HG03354 (cell line): Measurements from ENCODE around the gene RABL2B.

Source experiments
- ATAC-seq: cut with Tn5 transposase; IDR thresholded peaks from one replicate; pipeline ENCODE4 v1.9.1; 2021; ENCODE audit warnings: mild to moderate bottlenecking; ENCODE audit not compliant: unreplicated experiment, poor library complexity, severe bottlenecking

Gene RABL2B

DNA sequence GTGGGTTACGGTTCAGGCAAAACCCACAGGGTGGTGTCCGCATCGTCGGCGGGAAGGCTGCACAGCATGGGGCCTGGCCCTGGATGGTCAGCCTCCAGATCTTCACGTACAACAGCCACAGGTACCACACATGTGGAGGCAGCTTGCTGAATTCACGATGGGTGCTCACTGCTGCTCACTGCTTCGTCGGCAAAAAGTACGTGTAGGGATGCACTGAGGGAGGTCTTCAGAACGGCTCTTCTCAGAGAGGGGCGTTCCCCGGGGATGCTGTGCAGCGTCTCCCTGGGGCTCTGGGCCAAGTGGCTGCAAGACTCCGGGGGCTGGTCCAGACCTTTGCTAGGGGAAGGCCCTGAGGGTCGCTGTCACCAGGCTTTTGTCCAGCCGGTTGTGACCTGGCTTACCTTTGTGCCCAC lies 44.2 kb downstream of the RABL2B start:
- no peak for ATAC-seq

DNA sequence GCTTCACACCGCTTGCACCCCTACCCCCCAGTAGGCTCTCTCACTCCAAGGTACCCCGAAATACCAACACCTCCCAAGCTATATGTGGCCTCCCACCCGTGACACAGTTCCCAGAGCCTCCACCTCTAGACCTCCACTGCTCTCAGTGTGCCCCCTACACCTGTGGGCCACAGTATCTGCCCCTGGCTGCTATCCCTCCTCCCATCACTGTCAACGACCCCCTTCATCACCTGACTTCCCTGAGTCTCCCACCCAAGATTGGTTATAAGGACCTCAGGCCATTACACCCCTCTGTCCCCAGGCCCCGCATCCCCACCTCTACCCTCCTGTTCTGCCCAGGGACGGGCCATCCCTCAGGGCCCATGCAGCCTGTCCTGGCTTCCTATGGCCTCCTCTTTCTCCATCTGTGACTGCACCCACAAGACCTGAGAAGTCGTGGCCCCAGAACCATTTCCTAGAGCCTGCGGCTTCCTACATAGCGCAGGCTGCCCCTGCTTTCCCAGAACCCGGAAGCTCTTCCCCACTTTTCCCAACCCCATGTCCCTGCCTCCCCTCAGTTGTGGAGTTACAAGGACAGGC lies 44.7 kb downstream of the RABL2B start:
- no peak for ATAC-seq

DNA sequence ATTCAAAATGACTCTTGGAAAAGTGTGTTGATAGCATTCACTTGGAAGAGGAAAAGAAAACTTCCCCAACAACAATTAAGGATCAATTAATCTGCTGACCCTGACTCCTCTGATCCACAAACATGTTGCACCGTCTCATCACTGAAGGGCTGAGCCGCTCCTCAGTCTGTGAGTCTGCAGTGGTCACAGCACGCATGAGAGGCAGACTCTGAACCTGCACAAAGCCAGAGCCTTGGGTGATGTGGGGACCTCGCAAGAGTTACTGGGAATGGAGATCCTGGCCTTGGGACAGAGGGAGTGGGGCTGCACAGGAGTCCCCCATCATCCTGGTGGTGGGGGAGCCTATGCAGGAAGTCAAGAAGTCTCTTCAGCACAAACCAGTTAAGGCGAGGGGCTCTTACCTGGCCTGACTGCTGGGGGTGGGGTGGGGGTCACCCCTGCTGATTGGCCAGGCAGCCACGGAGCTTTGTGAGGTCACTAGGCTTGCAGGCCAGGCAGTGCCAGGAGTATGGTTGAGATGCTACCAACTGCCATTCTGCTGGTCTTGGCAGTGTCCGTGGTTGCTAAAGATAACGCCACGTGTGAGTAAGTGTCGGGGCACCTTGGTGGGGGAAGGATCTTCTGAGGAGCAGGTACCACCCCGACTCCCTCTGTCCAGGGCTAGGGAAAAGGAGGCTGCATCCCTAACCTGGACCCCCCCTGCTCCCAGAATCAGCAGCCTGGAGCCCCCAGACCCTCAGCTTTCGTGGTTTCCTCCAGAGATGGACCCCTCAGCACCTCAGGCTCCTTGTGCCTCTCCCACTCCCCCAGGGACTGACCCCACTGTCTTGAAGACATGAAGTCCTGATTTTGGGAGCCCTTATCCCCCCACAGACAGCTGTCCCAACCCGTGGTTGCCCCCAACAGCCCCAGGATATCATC lies 45.4 kb downstream of the RABL2B start, which contains the start of gene ACR:
Gene ACR, plus strand, starts transcription at position 477 of the 921 bp plus-strand sequence. Its CDS starts 32 bp downstream, at position 509.
- ATAC-seq = no peak

DNA sequence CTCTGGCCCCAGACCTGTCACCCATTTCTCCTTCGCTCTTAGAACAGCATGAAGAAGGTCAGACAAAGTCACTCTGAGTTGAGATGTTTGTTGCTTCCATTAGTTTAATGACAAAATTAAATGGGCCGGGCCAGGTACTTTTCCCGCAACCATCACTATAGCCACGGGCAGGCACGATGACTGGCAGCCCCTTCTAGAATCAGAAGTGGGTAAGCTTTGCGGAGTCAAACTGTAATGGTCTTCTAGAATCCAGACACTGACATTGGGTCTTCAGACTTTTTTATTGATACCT lies 47.8 kb downstream of the RABL2B start:
- ATAC-seq = no peak

DNA sequence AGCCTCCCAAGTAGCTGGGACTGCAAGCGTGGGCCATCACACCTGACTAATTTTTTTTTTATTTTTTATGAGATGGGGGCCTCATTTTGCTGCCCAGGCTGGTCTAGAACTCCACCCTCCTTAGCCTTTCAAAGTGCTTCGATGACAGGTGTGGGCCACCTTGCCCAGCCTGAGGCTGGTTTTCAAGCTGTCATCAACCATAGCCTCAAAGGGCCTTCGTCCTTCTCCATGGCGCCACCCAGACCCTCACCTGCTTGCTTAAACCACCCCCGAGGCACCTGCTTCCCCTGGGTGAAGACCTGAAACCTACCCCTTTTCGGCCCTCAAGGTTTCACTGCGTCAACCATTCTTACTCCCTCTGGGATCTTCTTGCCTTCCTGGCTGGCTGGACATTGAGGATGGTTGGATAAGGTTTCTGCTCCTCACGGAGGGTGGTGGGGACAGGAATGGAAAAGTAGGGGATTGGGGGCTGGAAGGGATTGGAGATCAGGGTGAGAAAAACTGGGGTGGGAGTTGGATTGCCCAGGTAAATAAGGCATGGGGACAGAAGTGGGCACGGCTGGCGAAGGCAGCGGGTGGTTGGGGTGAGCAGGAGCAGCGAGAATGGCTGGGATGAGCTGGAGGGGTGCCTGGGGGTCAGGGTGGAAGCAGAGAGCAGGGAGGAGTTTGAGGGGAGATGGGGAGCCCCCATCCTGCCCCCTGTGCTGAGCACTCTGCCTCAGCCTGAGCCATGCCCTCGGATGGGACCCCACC lies 48.3 kb downstream of the RABL2B start:
- no peak for ATAC-seq

DNA sequence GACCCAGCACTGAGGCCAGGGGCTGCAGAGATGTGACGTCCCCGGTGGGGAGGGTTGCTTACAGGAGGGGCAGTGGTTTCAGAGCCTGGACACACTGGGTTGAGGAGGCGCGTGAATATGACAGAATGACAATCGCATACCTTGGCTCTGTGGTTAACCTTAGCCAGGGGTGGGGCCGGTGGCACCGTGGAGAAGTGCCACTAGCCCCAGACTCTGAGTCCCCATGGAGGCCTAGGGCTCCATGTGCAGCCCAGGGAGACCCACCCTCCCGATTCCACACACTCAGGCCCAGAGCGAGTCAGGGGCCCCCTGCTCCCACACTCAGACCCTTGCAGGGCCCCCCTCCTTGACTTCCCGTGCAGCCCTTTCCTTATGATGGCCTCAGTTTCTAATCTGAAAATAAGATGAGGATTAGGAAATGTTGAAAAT lies 49.1 kb downstream of the RABL2B start:
- no peak for ATAC-seq

DNA sequence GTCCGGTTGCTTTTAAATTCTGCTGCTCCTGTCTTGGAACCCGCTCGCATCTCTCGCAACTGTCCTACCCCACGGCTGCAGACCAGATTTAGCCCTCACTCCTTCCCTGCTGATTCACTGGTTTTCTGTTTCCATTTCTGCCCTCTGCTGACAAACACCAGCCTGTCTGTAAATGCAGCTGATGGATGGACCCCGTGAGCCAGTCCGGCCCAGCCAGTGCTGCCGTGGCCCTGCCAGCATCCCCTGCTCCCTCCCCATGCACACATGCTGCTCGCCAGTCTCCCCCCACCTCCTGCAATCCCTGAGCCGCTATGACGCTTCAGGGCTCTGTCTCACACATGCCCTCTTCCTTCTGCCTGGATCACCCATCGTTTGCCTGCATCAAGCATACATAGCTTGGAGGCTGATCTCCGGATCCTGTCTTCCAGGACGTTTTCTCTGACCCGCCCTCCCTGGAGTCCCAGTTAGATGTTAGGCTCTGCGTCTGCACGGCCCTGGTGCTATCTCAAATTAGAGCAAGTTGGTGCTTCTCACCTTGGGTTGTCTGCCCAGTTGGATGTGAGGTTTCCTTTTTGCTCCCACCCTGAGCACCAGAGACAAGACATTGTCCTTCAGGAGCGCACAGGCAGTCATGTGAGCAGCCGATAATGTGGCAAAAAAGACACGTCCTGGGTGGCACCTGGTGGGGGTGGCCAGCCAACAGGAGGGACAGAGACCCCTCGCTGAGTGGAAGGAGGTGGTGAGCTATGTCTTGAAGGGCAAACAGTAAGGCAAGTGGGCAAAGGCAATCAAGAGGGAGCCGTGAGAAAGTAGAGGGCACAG lies 49.7 kb downstream of the RABL2B start:
- ATAC-seq = no peak

DNA sequence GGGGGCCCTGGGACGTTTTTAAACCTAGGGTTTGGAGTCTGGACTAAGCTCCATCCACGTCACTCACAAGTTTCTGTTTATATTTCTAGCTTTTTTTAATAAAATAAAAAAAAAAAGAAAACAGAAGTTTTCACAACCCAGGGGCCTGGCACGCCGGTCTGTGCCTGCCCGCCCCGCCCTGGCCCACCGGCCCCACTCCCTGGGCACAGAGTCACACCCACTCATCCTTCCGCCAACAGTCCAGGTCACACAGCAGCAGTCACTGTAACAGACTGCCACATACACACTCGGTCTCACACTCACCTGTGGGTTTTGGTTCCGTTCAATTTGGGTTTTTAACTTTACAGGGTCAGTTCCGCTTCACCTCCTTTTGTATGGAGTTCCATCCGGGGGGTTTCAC lies 50.8 kb downstream of the RABL2B start:
- ATAC-seq = no peak

DNA sequence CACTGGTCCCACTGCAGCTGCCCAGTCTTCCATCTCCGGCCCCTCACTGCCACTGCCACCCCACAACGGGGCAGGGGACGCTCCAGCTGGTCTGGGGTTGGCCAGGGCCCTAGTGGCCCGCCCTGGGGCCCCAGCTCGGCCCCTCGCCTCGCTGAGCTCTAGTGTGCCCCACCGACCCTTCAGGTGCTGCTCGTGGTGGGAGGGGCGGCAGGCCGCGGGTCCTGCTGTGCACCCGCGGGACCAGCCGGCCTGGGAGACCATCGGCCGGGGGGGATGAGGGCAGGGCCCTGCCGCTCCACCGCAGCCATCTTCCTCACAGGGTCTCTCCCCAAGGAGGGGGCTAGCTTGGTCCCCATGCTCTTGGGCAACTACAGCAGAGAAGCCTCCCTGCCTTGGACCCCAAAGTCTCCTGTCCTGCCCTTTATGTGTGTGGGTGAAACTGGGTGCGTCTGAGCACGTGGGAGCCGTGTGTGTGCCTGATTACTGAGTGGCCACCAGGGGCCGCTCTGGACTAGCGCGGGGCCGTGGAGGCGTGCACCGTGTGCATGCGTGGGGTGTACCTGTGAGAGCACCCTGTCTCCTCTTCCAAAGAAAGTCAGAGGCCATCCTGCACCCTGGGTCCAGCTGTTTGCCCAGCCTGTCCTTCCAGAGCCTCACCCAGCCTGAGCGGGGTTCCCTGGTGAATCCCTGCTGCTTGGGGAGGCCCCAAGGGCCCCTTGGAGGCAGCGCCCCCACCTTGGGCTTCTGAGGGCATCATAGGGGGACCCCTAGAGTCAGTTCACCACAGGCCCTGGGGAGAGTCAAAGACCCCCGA lies 51.4 kb downstream of the RABL2B start:
- ATAC-seq = no peak

DNA sequence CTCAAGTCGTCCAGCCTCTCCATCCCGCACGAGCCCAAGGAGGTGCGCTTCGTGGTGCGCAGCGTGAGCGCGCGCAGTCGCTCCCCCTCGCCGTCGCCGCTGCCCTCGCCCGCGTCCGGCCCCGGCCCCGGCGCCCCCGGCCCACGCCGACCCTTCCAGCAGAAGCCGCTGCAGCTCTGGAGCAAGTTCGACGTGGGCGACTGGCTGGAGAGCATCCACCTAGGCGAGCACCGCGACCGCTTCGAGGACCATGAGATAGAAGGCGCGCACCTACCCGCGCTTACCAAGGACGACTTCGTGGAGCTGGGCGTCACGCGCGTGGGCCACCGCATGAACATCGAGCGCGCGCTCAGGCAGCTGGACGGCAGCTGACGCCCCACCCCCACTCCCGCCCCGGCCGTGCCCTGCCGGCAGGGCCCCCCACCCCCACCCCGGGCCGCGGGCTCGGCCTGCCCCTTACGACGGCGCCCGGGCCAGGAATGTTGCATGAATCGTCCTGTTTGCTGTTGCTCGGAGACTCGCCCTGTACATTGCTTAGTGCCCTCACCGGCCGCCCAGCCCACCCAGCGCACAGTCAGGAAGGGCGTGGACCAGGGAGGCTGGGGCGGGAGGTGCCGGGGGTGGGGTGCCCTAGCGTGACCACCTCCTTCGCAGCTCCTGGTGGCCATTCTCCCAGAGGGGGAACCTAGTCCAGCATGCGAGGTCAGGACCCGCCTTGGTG lies 52.3 kb downstream of the RABL2B start:
- ATAC-seq = no peak

DNA sequence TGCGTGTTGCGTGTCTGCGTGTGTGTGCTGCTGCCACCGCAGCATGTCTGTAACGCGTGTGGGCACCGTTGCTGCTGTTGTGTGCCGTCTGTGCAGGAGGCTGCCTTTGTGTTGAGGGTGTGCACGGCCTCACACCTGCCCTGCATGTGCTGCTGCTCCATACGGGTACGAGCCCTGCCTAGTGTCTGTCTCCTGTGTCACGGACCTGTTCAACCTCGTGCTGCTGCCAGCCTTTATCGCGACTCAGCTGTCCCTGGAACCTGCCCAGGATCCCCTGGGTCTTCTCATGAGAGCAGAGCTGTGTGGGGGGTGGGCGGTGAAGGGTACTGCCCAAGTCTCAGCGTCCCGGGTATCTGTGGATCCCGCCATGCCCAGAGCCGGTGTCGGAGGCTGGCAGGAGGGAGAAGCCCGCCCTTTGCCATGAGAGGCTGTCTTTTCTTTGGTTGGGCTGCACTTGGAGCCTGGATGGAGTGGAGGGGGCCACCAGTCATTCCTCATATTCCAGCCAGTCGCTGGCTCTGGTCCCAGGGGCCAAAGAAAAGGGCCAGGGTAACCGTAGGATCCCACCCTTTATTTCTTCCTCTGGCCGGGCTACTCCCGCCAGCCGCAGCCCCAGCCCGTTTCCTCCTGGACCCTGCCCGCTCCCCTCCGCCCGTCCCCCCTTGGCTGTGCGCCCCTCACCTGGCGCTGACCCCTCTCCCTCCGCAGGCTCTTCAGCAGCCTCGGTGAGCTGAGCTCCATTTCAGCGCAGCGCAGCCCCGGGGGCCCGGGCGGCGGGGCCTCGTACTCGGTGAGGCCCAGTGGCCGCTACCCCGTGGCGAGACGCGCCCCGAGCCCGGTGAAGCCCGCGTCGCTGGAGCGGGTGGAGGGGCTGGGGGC lies 53.2 kb downstream of the RABL2B start:
- ATAC-seq = no peak

DNA sequence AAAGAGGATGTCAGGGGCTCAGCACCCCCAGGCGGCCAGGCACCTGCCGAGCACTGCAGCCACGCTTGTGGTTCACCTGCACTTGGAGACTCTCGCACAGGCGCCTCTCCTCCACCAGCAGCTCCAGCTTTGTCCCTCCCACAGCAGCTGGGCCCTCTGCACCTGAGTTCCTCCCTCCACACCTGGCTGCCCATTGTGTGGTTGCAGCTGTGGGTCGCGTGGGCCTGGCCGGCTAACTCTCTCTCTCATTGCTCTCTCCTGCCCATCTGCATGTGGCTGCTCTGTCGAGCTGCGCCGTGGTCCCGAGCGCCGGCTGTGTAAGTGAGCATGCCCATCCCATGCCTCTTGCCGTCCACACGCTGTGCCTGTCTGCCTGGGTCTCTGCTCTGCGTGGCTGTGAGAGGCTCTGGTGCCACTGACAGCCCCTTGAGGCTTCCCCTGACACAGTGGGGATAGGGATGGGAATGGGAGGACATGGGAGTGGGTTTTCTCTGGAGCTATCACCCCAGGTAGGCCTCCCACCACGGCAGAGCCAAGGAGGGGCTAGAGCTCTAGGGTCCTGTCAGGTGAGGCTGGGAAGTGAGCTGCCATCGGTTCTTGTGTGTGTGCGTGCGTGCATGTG lies 53.9 kb downstream of the RABL2B start:
- ATAC-seq = no peak

DNA sequence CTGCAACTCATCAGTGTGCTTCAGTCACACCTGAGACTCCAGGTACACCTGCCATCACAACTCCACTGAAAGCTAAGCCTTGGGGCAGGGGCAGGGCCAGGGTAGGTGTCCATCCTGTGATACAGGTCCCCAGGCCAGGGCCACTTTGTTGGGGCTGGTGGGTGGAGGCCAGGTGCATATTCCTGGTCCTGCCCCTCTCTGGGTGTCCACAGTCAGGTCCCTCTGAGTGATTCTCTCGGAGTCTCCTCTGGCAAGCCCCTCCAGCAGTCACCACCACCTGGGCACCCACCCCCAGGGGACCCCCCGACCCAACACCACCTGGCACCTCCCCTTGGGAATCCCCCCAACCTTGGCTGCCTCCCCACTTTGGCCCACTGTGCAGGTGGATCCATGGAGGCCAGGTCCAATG lies 54.9 kb downstream of the RABL2B start:
- no peak for ATAC-seq

DNA sequence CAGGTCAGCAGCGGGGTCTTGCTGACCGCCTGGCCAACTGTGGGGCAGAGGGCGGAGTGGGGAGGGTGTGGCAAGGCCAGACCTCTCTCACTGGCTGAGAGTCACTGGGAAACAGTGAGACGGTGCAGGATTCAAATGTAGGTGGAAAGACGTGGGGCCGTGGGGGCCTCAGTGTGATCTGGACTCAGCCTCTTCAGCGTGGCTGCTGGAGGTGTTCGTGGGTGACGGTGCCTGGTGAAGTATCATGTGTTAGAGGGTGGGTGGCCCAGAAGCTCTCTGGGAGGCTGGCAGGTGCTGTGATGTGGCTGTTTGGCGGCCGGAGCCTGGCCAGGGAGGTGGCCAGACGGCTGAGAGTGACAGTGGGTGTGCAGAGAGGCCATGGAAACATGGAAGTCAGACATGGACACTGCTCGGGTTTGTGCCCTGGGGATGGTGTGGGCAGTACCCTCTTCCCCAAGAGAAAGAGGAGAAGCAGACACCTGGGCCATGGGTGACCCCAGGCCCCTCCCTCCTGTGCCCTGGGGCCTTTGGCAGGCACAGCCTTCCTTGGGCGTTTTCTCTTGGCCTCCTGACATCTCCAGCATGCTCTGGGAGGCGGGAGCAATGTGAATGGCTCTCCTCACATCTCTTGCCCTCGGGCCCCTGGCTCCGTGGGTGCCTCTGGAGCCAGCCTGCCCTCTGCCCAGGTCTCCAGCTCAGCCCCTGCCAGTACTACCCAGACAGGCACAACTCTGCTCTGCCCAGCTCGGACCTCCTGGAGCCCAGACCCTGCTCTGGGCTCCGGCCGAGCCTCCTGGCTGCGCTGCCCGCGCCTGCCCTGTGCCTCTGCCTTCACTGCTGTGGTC lies 55.5 kb downstream of the RABL2B start:
- ATAC-seq = no peak

DNA sequence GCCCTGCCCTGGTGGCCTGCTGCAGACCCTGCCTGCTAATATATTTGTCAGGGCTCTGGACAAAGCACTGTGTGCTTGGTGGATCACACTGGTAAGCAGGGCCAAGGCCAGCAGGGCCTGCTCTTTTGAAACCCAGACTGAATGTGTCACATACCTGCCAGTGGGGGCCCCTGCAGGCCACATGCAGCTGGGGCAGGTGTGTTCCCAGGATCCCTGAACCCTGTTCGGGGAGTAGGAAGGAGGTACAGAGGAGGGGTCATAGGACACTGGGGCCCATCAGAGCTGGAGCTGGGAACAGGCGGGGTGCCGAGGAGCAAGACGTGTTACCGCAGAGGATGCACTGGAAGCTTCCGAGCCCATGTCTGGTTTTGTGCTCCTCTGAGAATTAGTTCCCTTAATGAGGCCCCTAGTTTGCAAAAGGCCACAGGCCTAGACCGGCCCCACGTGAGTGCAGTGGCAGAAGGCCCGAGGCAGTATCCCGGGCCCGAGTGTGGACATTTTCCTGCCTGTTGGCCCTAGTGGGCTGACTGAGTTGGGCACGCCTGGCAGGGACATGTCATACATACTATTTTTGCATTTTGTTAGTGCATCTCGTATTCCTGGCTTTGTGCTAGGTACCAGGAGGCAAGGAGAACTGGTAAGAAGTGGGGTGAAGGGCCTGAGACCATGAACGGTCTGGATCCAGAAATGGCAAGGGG lies 56.6 kb downstream of the RABL2B start:
- ATAC-seq = no peak

DNA sequence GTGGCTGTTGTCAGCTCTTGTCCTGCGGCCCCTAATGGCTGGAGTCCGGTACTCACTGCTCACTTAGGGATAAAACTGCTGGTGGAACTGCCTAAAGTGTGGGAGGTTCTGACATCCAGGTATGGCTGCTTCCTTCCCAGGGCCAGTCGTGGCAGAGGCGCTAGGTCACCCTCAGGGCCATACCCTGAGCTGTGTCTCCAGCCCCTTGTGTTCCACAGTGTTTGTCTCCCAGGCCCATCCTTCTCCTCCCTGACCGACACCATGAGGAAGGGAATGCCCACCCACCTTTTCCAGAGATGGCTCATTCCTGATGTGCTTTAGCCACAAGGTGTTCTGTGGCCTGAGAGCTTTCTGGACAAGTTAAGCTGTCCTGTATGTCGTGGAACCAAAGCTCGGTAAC lies 57.8 kb downstream of the RABL2B start:
- ATAC-seq = no peak
